Adipocyte (in vitro differentiated cells): ENCODE results near the gene SNN.

Experiments
- DNase-seq: peaks from one replicate; pipeline ENCODE4 v3.0.0-alpha.2; 2015; ENCODE audit warnings: low read depth
- H3K27me3 ChIP-seq: replicated peaks from 2 replicates; pipeline ENCODE4 v1.7.0; 2013; ENCODE audit warnings: mild to moderate bottlenecking, low read length, moderate library complexity; ENCODE audit not compliant: control insufficient read depth, insufficient read depth
- H3K36me3 ChIP-seq: 2 replicates; pipeline ENCODE4 v1.7.0; 2013; ENCODE audit warnings: low read length, mild to moderate bottlenecking, moderate library complexity; ENCODE audit not compliant: control insufficient read depth, insufficient read depth, severe bottlenecking
- H3K4me1 ChIP-seq: 2 replicates; pipeline ENCODE4 v1.7.0; 2013; ENCODE audit warnings: mild to moderate bottlenecking, low read length, moderate library complexity; ENCODE audit not compliant: control insufficient read depth, insufficient read depth
- H3K4me3 ChIP-seq: 2 replicates; pipeline ENCODE4 v1.7.0; 2013; ENCODE audit warnings: mild to moderate bottlenecking, low read length, moderate library complexity
- H3K9ac ChIP-seq: 2 replicates; pipeline ENCODE4 v1.7.0; 2013; ENCODE audit warnings: mild to moderate bottlenecking, low read length, moderate library complexity
- H3K9me3 ChIP-seq: 2 replicates; pipeline ENCODE4 v1.7.0; 2013; ENCODE audit warnings: mild to moderate bottlenecking, low read length, moderate library complexity; ENCODE audit not compliant: control insufficient read depth

Gene SNN

DNA sequence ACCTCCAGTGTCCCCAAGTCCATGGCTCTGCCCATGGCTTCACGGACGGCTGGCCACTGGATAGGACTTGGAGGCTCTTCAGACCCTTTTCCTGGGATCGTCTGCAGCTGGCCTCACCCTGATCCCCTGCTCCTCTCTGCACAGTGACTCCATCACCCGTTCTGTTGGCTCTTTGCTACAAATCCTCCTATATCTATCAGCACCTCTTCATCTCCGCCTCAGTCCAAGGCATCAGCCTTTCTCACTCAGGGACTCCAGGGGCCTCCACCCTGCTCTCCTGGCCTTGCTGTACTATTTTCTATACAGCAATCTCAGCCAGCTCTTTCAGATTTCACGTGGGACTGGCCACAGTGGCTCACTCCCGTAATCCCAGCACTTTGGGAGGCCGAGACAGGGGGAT, 10.7 kb upstream of the SNN start:
- Histone ChIP-seq H3K4me1 (peaks cover 10% of the 10 kb centered on the region), H3K9me3 (no peaks in the 10 kb centered on the region), H3K36me3 (no peaks in the 10 kb centered on the region), H3K9ac (no peak overlapping the region), H3K27me3 (no peaks in the 10 kb centered on the region), H3K4me3 (no peak overlapping the region)
- DNase-seq: no peak

DNA sequence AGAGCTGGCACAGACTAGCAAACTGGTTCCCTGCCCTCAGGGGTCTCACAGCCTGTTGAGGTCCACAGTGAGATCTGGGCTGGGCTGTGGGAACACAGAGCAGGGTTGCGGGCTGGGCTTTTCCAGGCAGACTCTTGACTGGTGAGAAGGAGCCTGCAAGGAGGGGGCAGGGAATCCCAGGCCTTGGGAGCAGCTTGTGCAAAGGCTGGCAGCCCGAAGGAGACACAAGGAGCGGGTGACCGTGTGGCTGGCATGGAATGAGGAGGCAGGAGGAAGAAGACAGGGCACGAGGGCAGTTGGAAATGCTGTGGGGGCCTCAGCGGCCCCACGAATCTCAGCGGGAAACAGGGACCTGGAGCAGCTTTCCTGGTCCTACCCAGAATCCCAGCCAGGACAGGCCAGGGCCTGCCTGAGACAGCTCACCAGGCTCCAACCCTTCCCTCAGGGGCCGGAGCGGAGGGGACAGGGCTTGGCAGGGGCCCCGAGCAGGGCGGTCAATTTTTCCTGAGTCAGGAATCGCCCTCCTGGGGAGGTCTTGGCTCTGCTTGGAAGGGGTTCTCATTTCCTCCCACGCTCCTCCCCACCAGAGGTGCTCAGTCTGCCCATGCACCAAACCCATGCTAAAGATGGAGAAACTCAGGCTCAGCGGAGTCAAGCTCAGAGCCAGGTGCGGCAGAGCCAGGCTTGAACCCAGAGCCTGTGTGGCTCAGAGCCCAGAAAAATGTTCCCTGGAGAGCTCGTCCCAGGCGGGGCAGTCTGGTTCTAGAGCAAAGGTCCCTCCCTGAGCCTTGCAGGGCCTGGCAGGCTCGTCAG, 9.2 kb upstream of the SNN start:
- Histone ChIP-seq H3K27me3 (no peaks in the 10 kb centered on the region), H3K4me1 (peaks cover 10% of the 10 kb centered on the region), H3K9me3 (no peaks in the 10 kb centered on the region), H3K9ac (no peak overlapping the region), H3K36me3 (no peaks in the 10 kb centered on the region), H3K4me3 (no peak overlapping the region)
- DNase-seq: no peak

DNA sequence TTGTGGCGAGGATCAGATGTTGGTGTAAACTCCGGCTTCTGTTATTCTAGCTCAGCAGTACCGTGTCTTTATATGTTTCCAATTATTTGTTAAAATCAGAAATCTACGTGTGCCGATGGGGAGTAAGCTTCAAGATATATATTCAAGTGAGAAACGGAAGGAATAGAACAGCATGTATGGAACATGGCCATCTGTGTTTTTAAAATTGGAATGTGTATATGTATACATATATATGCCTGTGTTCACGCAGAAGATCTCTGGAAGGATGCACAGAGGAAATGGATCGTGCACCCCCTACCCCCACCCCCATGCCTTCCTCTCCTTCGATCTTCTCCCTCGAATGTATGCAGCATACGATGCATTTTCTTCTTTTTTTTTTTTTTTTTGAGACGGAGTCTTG, 7.7 kb upstream of the SNN start:
- no peak overlapping the region for H3K9ac ChIP-seq
- no peaks in the 10 kb centered on the region for H3K27me3 ChIP-seq
- no peak overlapping the region for H3K4me3 ChIP-seq
- DNase-seq: no peak
- H3K36me3 ChIP-seq: no peaks in the 10 kb centered on the region
- H3K4me1 ChIP-seq: peaks cover 10% of the 10 kb centered on the region
- H3K9me3 ChIP-seq: no peaks in the 10 kb centered on the region

DNA sequence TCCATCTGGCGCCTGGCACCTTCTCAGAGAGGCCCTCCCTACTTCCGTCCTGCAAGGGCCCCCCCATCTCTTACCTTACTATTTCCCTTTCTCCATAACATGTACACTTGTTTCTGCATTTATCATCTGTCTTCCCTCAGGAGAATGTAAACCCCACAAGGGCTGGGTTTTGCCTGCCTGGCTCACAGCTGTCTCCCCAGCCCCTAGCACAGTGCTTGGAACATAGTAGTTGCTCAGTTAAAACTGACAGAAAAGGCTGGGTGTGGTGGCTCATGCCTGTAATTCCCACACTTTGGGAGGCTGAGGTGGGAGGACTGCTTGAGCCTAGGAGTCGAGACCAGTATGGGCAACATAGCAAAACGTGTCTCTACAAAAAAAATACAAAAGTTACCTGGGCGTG, 5.7 kb upstream of the SNN start:
- Histone ChIP-seq H3K4me1 (peaks cover 10% of the 10 kb centered on the region), H3K9ac (no peak overlapping the region), H3K9me3 (no peaks in the 10 kb centered on the region), H3K36me3 (no peaks in the 10 kb centered on the region), H3K27me3 (no peaks in the 10 kb centered on the region), H3K4me3 (no peak overlapping the region)
- DNase-seq: no peak

DNA sequence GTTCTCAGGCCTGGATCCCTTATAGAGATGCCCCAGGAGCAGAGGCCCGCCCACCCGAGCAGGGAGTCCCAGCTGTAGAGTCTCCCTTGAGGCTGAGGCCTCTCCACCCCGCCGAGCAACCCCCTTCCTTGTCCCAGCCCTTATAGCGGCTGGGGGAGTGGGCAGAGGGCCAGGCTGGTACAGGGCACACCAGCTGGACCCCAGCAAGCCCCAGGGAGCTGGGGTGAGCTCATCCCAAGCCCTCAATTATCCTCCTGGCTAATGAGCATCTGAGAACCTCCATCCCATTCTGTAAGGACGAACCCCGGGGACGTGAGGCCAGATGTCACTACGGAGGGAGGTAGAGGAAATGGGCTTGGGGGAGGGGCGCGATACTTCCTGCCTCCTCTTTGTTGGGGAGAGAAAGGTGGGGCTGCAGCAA, 3.2 kb upstream of the SNN start:
- Histone ChIP-seq H3K27me3 (no peaks in the 10 kb centered on the region), H3K9ac (no peak overlapping the region), H3K4me1 (peaks cover 11% of the 10 kb centered on the region), H3K36me3 (no peaks in the 10 kb centered on the region), H3K4me3 (no peak overlapping the region), H3K9me3 (no peaks in the 10 kb centered on the region)
- no peak for DNase-seq

DNA sequence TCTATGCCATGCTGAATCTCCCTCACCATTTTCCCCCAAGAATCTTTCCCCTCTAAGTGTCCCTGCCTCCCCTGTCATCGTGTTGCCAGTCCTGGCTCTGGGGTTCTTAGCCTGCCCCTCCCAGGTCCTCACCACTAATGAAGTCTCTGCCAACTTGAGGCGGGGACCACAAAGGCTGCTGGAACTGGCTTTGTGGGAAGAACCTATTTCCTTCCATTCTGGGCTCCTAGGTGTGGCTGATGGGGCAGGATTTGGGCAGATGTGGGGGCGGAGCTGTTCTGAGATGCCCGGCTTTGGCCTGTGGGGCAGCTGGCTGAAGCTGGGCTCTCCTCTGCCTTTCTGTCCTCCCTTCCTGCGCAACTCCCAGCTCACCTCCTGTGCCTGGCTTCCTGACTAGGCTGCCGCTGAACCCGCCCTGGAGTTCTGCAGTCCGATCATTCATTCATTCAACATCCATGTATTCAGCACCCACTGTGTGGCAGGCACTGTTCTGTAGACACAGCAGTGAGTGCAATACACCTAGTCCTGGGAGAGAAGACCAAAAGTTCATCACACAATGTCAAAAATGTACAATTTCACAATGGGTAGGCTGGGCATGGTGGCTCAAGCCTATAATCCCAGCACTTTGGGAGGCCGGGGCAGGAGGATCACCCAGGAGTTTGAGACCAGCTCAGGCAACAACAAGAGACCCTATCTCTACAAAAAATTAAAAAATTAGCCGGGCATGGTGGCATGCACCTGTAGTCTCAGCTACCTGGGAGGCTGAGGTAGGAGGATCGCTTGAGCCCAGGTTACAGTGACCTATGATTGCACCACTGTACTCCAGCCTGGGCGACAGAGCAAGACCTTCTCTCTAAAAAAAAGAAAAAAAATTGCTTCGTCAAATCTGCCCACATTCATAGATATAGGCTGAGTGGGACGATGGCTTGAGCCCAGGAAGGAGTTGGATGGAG, 1.9 kb upstream of the SNN start:
- no peaks in the 10 kb centered on the region for H3K9me3 ChIP-seq
- no peak for DNase-seq
- H3K27me3 ChIP-seq: no peaks in the 10 kb centered on the region
- H3K4me1 ChIP-seq: peaks cover 11% of the 10 kb centered on the region
- no peak overlapping the region for H3K9ac ChIP-seq
- H3K4me3 ChIP-seq: no peak overlapping the region
- H3K36me3 ChIP-seq: no peaks in the 10 kb centered on the region

DNA sequence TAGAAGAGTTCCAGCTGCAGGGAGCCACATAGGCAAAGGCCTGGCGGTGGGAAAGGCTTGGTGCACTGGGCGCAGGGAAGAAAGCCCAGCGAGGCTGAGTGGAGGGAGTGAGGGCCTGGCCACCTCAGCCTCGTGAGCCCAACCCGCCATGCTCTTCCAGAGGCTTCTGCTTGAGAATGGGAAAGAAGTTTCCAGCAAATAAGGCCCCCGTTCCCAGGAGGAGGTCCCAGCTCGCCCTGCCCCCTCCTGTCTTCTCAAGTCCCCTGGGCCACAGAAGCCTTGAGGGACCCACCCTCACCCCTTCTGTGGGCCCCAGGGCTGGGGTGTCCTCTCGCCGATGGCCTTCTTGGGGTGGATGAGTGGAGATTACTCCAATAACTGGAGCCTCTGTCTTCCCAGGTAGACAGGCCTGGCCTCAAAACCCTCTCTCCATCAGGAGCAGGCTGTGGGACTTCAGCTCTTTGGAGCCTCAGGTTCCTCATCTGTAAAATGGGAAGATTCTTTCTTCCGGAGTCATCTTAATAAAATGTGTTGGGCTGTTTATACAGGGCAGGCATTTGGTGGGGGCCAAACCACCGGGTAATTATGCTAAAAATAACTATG, 933 bp upstream of the SNN start:
- Histone ChIP-seq H3K9ac (peak overlapping the region; percentile 78), H3K9me3 (no peaks in the 10 kb centered on the region), H3K36me3 (no peaks in the 10 kb centered on the region), H3K27me3 (no peaks in the 10 kb centered on the region), H3K4me3 (peak overlapping the region; percentile 78), H3K4me1 (peaks cover 11% of the 10 kb centered on the region)
- no peak for DNase-seq

DNA sequence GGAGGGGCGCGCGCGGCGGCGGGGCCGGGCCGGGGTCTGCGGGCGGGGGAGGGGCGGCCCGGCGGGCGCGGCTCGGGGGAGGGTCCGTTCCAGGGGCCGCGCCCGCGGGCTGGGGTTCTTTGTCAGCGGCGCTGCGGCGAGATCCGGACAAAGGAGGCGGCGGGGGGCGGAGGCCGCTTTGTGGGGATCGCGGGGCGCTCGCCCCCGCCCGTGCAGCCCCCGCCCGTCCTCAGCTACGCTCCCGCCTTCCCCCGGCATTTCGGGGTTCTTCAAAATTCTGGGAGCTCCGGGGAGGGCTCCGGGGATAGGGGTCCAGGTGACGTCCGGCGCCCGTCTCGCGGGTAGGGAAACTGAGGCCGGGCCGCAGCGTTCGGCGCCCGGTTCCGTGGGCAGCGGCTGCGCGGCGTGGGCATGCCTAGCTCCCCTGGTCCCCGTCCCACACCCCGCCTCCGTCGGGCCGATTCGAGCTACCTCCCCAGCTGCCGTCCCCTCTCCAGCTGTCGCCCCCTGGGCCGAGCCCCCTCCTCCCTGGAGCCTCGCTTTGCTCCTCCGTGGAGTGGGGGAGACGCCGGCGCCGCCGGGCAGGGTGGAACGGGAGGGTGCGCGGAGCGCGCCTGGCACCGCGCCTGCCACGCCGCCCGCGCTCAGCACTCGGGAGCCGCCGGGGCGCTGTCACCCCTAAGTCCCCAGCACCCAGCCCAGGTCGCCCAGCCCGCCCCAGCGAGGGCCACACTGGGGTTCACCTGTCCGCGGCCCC, 546 bp downstream of the SNN start:
- no peaks in the 10 kb centered on the region for H3K36me3 ChIP-seq
- no peaks in the 10 kb centered on the region for H3K9me3 ChIP-seq
- H3K4me1 ChIP-seq: peaks cover 15% of the 10 kb centered on the region
- peak; percentile 61 for DNase-seq
- H3K9ac ChIP-seq: peak overlapping the region; percentile 86
- peak overlapping the region; percentile 85 for H3K4me3 ChIP-seq
- H3K27me3 ChIP-seq: no peaks in the 10 kb centered on the region

DNA sequence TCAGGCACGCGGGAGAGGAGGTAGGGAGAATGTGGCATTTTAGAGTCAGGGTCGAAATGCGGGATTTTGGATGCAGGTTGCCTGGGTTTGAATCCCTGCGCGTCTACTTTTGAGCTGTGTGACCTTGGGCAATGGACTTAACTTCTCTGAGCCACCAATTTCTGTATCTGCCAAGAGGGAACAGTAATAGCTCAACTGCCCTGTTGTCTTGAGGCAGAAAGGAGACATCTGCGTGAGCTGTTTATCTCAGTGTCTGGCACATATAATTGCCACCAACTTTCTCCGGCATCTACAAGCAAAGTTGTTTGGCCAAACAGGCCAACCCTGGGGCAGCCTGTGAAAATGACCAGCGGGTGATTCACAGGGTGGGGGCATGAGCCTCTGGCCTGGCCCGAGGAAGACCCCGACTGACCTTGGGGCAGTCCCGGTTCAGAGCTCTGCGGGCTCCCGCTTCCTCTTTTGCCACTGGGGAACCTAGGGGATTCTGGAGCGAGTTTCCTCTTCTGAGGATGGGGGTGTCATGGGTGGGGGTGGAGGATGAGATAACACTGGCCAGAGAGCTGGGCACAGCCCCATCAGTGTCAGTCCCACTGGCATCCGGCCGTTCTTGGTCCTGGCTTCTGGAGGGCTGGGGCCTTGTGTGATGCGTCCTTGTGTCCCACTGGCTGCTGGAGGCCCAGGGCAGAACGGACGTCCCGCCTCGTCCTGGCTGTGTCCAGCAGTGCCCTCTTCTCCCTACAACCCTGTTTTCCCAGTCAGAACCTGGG, 1.3 kb downstream of the SNN start:
- DNase-seq: peak; percentile 20
- H3K27me3 ChIP-seq: no peaks in the 10 kb centered on the region
- H3K4me1 ChIP-seq: peaks cover 15% of the 10 kb centered on the region
- H3K9ac ChIP-seq: peak overlapping the region; percentile 86
- H3K9me3 ChIP-seq: no peaks in the 10 kb centered on the region
- H3K4me3 ChIP-seq: peak overlapping the region; percentile 85
- H3K36me3 ChIP-seq: no peaks in the 10 kb centered on the region
